Kidney epithelial cell (primary cell): ENCODE measurements around the gene CACNB2. TPM values are rescaled to one million over a fixed set of nuclear protein-coding genes. Genes with fewer than 3 reads are reported as not detected.

Experiments used
- DNase-seq: peaks from one replicate; pipeline ENCODE4 v3.0.0-alpha.2; 2010; ENCODE audit warnings: low read depth
- H3K27me3 ChIP-seq: 2 replicates; pipeline ENCODE4 v1.6.0; 2011; ENCODE audit warnings: low read length; ENCODE audit not compliant: control insufficient read depth, insufficient read depth
- H3K36me3 ChIP-seq: 2 replicates; pipeline ENCODE4 v1.5.1; 2011; ENCODE audit warnings: low read length; ENCODE audit not compliant: control insufficient read depth, insufficient read depth
- H3K4me3 ChIP-seq: 2 replicates; pipeline ENCODE4 v1.5.1; 2011; ENCODE audit warnings: low read depth, mild to moderate bottlenecking, control low read depth, low read length
- CTCF ChIP-seq: IDR thresholded peaks from 2 replicates; pipeline ENCODE4 v1.5.1; 2011; ENCODE audit warnings: mild to moderate bottlenecking, moderate library complexity, low read length, control low read depth, inconsistent platforms; ENCODE audit not compliant: insufficient read depth, poor library complexity, severe bottlenecking
- total RNA-seq: library from RNA; depleted of rRNA; stranded (reverse); fragments of >200 nt; gene quantifications from 2 replicates; pipeline ENCODE4 v1.2.3, GENCODE V29; 2015

Gene CACNB2
- total RNA-seq, 1 donor from 2014 or later = 0.04 TPM

DNA sequence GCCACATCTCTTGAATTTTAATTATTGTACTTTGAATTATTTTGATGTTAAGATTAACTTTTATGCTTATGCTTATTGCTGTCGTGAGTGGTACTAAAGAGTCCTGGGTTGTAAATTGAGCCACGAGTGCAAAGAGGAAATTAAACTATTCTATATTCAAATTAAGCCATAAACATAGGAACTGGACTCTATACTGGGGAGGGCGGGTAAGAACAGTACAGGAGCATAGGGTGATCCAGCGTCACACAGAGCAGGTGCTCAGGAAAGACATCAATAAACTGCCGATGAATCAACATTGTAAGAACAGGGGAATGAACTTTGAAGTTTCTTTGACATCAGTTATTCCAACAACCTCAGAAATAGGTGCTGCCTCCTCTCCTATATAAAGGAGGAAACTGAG lies 219.6 kb downstream of the CACNB2 start:
- no peak for DNase-seq
- H3K4me3 ChIP-seq = no peak overlapping the region
- no peaks in the 10 kb centered on the region for H3K36me3 ChIP-seq
- H3K27me3 ChIP-seq = no peaks in the 10 kb centered on the region
- TF ChIP-seq CTCF = no peak

DNA sequence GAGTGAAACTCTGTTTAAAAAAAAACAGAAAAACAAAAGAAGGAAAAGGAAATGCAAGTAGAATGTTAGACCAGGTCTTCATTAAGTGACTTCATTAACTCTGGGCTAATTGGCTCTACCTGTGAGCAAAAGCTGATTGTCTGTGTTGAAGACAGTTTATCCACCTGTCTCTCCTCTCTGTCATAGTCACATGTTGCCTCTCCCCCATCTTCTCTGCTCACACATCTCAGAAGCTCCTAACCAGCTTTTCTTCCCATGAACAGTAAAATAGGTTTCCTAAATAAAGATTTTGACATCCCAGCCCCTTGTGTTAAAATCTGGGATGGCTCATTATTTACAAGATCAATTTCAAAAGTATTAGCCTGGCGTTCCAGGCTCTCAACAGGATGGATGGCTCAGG lies 222.7 kb downstream of the CACNB2 start:
- Histone ChIP-seq H3K27me3 (no peaks in the 10 kb centered on the region), H3K4me3 (no peak overlapping the region), H3K36me3 (no peaks in the 10 kb centered on the region)
- no peak for TF ChIP-seq CTCF
- no peak for DNase-seq

DNA sequence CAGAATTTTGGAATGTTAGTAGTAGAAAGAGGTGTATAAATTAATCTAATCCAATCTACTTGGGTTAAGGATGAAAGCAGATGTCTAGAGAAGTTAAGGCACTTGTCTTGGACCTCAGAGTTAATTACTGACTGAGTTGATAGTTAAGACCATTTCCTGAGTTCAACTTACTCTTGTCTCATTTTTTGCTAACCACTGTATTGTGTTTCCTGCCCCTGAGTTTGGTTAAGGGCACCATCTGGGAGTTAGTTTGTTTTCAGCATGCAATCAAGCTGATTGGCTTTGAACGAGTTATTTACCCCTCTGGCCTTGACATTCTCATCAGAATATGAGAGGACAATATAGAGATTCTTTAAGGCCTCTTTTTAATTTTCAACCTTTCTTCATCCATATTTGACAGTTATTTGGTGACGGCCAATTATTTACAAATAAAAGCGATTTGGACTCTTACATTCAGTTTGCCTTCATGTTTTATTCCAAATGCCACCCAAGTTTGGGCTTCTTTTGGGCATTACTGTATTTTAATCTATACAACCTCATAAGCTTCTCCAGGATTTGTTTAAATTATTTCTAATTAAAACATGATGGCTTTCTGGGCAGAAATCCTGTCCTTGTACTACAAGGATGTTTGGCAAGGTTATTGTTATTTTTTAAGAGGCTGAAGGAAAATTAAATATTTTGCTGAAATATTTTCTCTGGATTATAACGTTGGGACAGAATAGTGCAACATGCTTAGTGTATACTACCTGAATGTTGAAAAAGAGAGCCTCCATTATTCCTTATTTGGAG lies 225.0 kb downstream of the CACNB2 start:
- H3K36me3 ChIP-seq = no peaks in the 10 kb centered on the region
- TF ChIP-seq CTCF = no peak
- H3K27me3 ChIP-seq = no peaks in the 10 kb centered on the region
- H3K4me3 ChIP-seq = no peak overlapping the region
- no peak for DNase-seq

- no peak for DNase-seq
- no peak overlapping the region for H3K4me3 ChIP-seq
- no peak for TF ChIP-seq CTCF
- H3K36me3 ChIP-seq = no peaks in the 10 kb centered on the region
- H3K27me3 ChIP-seq = no peaks in the 10 kb centered on the region
Observed at GRCh38 chr10:18367840-18368239, 227.6 kb downstream of the CACNB2 start.

- no peak for TF ChIP-seq CTCF
- no peaks in the 10 kb centered on the region for H3K27me3 ChIP-seq
- no peaks in the 10 kb centered on the region for H3K36me3 ChIP-seq
- no peak overlapping the region for H3K4me3 ChIP-seq
- no peak for DNase-seq
Observed at GRCh38 chr10:18368273-18368672, 228.0 kb downstream of the CACNB2 start.

DNA sequence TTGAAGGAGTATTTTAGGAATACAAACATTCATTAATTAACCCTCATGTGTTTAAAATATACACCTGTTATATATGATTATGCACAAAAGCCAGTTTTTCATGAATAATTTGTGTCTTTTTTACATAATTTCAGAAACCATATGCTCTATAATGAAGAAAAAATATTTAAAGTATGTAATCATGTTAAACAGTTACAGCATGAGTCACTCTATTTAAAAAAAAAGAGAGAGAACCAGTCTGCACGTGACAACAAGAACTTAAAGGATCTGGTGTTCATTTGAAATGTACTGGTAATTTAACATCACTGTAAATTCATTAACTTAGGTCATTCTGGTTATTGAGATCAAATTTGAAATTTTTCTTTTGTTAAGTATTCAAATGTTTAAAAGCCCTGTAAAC lies 228.5 kb downstream of the CACNB2 start:
- Histone ChIP-seq H3K27me3 (no peaks in the 10 kb centered on the region), H3K36me3 (no peaks in the 10 kb centered on the region), H3K4me3 (no peak overlapping the region)
- no peak for TF ChIP-seq CTCF
- no peak for DNase-seq
